Lower leg skin (tissue), 4 donors: ENCODE measurements around the gene INO80E. TPM values are rescaled to one million over a fixed set of nuclear protein-coding genes. Genes with fewer than 3 reads are reported as not detected.

Experiments used
- DNase-seq, 2 donors: peaks; one replicate each; pipeline ENCODE4 v3.0.0-alpha.2; 2019; ENCODE audit warnings: low spot score in 2 of 2
- H3K4me3 ChIP-seq: fragments of 200-600 bp; sonication (generic); 2 replicates; pipeline ENCODE4 v1.5.1; 2017; ENCODE audit warnings: mild to moderate bottlenecking, low read depth; ENCODE audit not compliant: poor library complexity, severe bottlenecking
- POLR2A ChIP-seq, 2 donors: fragments of 450-650 bp; IDR thresholded peaks; one replicate each; pipeline ENCODE4 v1.6.1; 2016 to 2017; ENCODE audit warnings: antibody characterized with exemption in 2 of 2, mild to moderate bottlenecking in 1 of 2, moderate library complexity in 1 of 2
- WGBS, 2 donors: methylation state at CpG; one replicate each; pipeline ENCODE4 v1.1.5; 2018; 5-methylcytosine and 5-hydroxymethylcytosine counted together
- intact Hi-C: fragments of 100-400 bp; cut with DNase I; formaldehyde crosslinking; loops from one replicate; pipeline ENCODE4 v1.15.0; 2023; ENCODE audit warnings: low total_unique reads
- total RNA-seq, 4 donors: library from RNA; depleted of rRNA; stranded (reverse); fragments of >200 nt; gene quantifications; one replicate each; pipeline ENCODE4 v1.1.0, GENCODE V29; 2016
- TF ChIP-seq, protein P1 (sequence below), 3 donors: fragments of 450-650 bp; IDR thresholded peaks; one replicate each; pipeline ENCODE4 v1.5.1; 2016; ENCODE audit warnings: antibody characterized with exemption in 3 of 3, mild to moderate bottlenecking in 3 of 3, moderate library complexity in 2 of 3

Gene INO80E
- total RNA-seq, 4 donors from 2014 or later = 40.9 to 157 (median 61.8) TPM

DNA sequence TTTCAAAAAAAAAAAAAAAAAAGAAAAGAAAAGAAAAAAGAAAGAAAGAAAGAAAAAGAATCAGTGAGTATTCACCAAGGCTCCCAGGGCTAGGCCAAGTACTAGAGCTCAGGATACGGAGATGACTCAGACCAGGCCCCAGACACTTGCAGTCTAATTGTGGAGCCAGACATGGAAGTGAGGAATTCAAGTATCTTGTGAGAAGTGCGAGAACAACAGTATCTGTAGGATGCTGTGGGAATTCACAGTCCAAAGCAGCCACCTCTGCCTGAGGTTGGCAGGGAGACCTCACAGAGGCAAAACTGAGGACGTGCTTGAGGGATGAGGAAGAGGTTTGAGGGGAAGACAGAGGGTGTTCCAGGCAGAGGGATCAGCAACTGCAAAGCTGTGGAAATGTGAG, 55.5 kb downstream of the INO80E start:
- TF ChIP-seq, protein P1, sequence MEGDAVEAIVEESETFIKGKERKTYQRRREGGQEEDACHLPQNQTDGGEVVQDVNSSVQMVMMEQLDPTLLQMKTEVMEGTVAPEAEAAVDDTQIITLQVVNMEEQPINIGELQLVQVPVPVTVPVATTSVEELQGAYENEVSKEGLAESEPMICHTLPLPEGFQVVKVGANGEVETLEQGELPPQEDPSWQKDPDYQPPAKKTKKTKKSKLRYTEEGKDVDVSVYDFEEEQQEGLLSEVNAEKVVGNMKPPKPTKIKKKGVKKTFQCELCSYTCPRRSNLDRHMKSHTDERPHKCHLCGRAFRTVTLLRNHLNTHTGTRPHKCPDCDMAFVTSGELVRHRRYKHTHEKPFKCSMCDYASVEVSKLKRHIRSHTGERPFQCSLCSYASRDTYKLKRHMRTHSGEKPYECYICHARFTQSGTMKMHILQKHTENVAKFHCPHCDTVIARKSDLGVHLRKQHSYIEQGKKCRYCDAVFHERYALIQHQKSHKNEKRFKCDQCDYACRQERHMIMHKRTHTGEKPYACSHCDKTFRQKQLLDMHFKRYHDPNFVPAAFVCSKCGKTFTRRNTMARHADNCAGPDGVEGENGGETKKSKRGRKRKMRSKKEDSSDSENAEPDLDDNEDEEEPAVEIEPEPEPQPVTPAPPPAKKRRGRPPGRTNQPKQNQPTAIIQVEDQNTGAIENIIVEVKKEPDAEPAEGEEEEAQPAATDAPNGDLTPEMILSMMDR (IDR thresholded peaks at IDR 0.05) = no peak
- TF ChIP-seq POLR2A (IDR thresholded peaks at IDR 0.05) = no peak
- intact Hi-C loops = no loop called here
- DNase-seq = no peak
- 70 to 76% methylated on average over 3 of the region's 3 CpGs for WGBS, 2 donors
- no peak overlapping the region for H3K4me3 ChIP-seq

DNA sequence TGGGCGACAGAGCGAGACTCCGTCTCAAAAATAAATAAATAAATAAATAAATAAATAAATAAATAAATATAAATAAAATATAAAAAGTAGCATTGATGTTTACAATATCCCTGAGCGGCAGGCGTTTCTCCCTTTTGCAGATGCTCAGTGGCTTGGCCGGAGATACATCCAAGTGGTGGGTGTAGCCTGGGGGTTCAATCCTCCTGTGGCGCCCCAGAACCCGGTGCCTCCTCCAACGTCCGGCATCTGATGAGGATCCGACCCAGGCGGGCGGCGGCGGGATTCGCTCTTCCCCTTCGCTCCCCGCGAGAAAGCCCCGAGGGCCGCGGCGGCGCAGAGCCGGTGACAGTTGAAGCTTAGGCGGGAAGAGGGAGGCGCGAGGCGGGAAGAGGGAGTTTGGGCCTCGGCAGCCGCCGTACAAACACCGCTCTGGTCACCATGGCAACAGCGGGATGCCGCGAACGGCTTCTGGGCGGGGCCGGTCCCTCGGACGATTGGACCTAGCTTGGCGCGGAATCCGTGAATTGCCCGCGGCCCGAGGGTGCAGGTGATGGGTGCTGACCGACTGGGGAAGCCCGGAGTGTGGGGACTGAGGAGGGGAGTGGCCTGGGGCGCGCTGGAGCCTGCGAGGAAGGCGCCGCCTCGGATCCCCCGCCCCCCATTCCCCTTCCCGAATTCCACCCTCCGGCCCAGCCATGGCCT, 56.8 kb downstream of the INO80E start:
- no peak for TF ChIP-seq POLR2A (IDR thresholded peaks at IDR 0.05)
- TF ChIP-seq, protein P1 (IDR thresholded peaks at IDR 0.05) = no peak
- DNase-seq = peak; percentile 90 to 98
- intact Hi-C loops = no loop called here
- 6 to 8% methylated on average over 30 to 46 of the region's 58 CpGs for WGBS, 2 donors
- H3K4me3 ChIP-seq = peak overlapping the region; percentile 50

DNA sequence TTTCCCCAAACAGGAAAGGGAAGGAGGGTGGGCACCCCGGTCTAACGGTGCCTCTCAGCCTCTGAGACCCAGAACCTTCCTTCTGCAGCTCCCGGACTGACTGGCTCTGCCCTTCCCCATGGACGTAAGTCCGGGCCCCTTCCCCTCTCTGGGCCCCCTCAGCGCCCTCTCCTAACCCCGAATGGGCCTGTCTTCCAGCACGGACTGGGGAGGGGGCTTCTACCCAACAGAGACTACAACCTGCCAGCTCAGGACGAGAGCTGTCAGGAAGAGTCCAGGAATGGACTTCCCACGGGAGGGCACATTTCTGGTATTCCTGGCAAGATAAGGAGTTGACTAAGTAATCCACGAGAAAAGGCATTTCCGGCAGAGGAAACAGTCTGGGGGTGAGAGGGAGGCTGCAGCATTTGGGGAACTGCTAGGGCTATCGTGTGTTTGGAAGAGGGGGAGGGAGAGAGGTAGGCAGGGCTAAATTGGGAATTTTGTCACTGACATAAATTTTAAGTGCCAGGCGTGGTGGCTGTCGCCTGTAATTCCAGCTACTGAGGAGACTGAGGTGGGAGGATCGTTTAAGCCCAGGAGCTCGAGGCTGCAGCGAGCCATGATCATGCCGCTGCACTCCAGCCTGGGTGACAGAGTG, 57.5 kb downstream of the INO80E start:
- H3K4me3 ChIP-seq = peak overlapping the region; percentile 50
- no peak for DNase-seq
- 2 to 8% methylated on average over 19 of the region's 19 CpGs for WGBS, 2 donors
- intact Hi-C loops = no loop called here
- TF ChIP-seq, protein P1 (IDR thresholded peaks at IDR 0.05) = no peak
- TF ChIP-seq POLR2A (IDR thresholded peaks at IDR 0.05) = no peak

DNA sequence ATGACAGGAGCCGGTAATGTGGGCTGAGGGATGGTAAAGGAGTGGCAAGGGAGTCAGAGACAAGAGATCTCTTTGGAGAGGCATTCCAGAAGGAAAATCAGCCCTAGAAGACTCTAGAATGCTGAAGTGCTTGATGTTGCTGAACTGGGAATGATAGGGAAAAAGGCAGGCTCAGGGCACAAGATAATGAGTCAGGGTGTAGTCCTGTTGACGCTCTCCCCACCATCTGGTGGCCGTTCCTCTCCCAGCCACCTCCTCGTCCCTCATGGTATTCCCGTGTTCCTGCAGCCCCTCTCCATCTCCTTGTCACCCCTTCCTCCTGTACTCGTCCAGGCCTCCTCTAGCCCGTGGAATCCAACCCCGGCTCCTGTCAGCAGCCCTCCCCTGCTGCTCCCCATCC, 58.4 kb downstream of the INO80E start:
- 76 to 80% methylated on average over 8 of the region's 8 CpGs for WGBS, 2 donors
- intact Hi-C loops = no loop called here
- TF ChIP-seq, protein P1 (IDR thresholded peaks at IDR 0.05) = no peak
- no peak for TF ChIP-seq POLR2A (IDR thresholded peaks at IDR 0.05)
- no peak overlapping the region for H3K4me3 ChIP-seq
- DNase-seq = no peak

DNA sequence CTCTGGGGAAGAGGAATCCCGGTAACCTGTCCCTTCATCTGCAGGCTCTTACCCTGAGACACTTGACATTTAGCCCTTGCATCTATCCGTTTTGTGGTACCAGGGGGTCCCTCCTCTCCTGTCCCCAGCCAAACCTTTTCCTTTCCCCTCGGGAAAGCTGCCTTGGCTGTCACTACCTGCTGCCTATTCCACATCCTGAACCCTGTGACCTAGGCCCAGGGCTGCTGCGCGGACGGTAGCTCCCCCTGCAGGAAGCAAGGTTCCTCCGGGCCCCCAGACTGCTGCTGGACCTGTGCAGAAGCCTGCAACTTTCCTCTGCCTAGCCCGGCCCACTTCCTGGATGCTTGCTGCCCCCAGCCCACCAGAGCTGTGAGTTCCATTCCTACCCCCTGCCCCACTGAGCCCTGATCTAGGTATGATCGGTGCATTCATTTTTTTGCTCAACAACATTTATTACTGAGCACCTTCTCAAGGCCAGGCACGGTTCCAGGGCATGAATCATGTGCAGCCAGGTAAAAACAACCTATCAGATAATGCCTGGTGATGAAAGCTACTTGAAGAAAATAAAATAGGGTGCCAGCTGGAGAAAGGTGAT, 59.0 kb downstream of the INO80E start:
- intact Hi-C loops = no loop called here

More for the DNA sequence above, 59.0 kb downstream of the INO80E start:
- 32 to 40% methylated on average over 10 of the region's 10 CpGs for WGBS, 2 donors
- TF ChIP-seq, protein P1 (IDR thresholded peaks at IDR 0.05) = no peak
- no peak for TF ChIP-seq POLR2A (IDR thresholded peaks at IDR 0.05)
- DNase-seq = no peak
- H3K4me3 ChIP-seq = no peak overlapping the region

Other genes with a start within 250 kb of the INO80E start
- not detected for gene ZG16, start 218.0 kb upstream of the INO80E start, total RNA-seq
- gene KIF22, start 205.5 kb upstream of the INO80E start, total RNA-seq = 10 to 100 TPM; 36.8 to 81.2 (median 44.9) TPM
- gene MAZ, start 189.7 kb upstream of the INO80E start, total RNA-seq = 100 to 1,000 TPM in 1 of 4 donors, 10 to 100 TPM in 3; 62.1 to 101 (median 84.8) TPM
- gene PRRT2, start 184.0 kb upstream of the INO80E start, total RNA-seq = 1 to 10 TPM in 3 of 4 donors, not detected in 1; 1.1 to 3.6 (median 1.4) TPM
- 10 to 100 TPM; 28.0 to 33.5 (median 32.1) TPM for gene PAGR1, start 180.1 kb upstream of the INO80E start, total RNA-seq
- gene MVP, start 175.8 kb upstream of the INO80E start, total RNA-seq = 10 to 100 TPM; 58.2 to 94.1 (median 70.4) TPM
- gene CDIPT, start 133.0 kb upstream of the INO80E start, total RNA-seq = 100 to 1,000 TPM in 3 of 4 donors, 10 to 100 TPM in 1; 83.4 to 122 (median 108) TPM
- 100 to 1,000 TPM in 1 of 4 donors, 1 to 10 TPM in 3; 1.4 to 100 (median 3.1) TPM for gene SEZ6L2, start 96.7 kb upstream of the INO80E start, total RNA-seq
- gene ASPHD1, start 95.8 kb upstream of the INO80E start, total RNA-seq = not detected
- 10 to 100 TPM; 19.7 to 34.4 (median 26.0) TPM for gene KCTD13, start 70.0 kb upstream of the INO80E start, total RNA-seq
- 100 to 1,000 TPM; 118 to 143 (median 130) TPM for gene TMEM219, start 34.2 kb upstream of the INO80E start, total RNA-seq
- gene TAOK2, start 22.4 kb upstream of the INO80E start, total RNA-seq = 10 to 100 TPM; 35.5 to 47.9 (median 38.1) TPM
- 10 to 100 TPM; 13.7 to 28.9 (median 21.5) TPM for gene HIRIP3, start 624 bp upstream of the INO80E start, total RNA-seq
- 1 to 10 TPM in 1 of 4 donors, under 1 TPM in 2, not detected in 1; 0.21 to 2.6 (median 0.69) TPM for gene DOC2A, start 14.8 kb downstream of the INO80E start, total RNA-seq
- gene C16orf92, start 27.0 kb downstream of the INO80E start, total RNA-seq = not detected
- not detected for gene TLCD3B, start 35.0 kb downstream of the INO80E start, total RNA-seq
- gene ALDOA, start 69.5 kb downstream of the INO80E start, total RNA-seq = 100 to 1,000 TPM; 836 to 988 (median 910) TPM
- 10 to 100 TPM; 53.3 to 75.4 (median 67.4) TPM for gene PPP4C, start 79.8 kb downstream of the INO80E start, total RNA-seq
- gene TBX6, start 95.7 kb downstream of the INO80E start, total RNA-seq = 1 to 10 TPM; 2.6 to 7.2 (median 3.8) TPM
- gene YPEL3, start 100.0 kb downstream of the INO80E start, total RNA-seq = 100 to 1,000 TPM; 185 to 351 (median 229) TPM
- 10 to 100 TPM in 3 of 4 donors, 1 to 10 TPM in 1; 7.4 to 15.2 (median 11.6) TPM for gene GDPD3, start 117.3 kb downstream of the INO80E start, total RNA-seq
- 10 to 100 TPM; 39.6 to 62.3 (median 49.6) TPM for gene MAPK3, start 127.0 kb downstream of the INO80E start, total RNA-seq
- 10 to 100 TPM; 16.7 to 44.4 (median 27.0) TPM for gene CORO1A, start 187.4 kb downstream of the INO80E start, total RNA-seq
- gene BOLA2B, start 197.4 kb downstream of the INO80E start, total RNA-seq = 100 to 1,000 TPM in 3 of 4 donors, 10 to 100 TPM in 1; 87.6 to 199 (median 147) TPM
- 10 to 100 TPM; 22.1 to 68.1 (median 45.3) TPM for gene SLX1A, start 197.6 kb downstream of the INO80E start, total RNA-seq
- 10 to 100 TPM in 2 of 4 donors, 1 to 10 TPM in 2; 2.0 to 19.3 (median 11.3) TPM for gene SULT1A3, start 203.0 kb downstream of the INO80E start, total RNA-seq